ENCODE results near the gene ING3.

Gene ING3

DNA sequence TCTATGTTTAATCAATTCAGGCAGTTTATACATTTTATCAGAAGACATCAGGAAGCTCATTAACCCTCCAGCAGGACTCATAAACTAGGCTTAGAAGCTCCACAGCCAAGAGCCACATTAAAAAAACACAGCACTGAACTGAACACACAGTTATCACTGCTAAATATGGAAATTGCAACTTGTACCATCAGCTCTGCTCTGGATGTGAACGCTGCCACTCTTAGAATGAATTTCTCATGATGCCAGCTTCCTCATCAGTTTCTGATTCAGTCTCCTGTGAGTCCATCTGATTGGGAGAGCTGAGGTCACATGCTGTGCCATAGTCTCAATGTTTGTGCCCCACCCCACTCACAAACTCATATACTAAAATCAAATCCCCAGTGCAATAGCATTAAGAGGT is 17.1 kb upstream of the ING3 start:
- no peak for TF ChIP-seq JUND (IDR thresholded peaks at IDR 0.05; ENCODE audit: low read depth)
- no peak for DNase-seq (ENCODE audit: low read depth in 1 of 2, low spot score in 1 of 2)
- in situ Hi-C loops (cut with HindIII; ENCODE audit: low pct_unique_long_range_greater_than_20kb, low sequenced_read_pairs): no loop called here

DNA sequence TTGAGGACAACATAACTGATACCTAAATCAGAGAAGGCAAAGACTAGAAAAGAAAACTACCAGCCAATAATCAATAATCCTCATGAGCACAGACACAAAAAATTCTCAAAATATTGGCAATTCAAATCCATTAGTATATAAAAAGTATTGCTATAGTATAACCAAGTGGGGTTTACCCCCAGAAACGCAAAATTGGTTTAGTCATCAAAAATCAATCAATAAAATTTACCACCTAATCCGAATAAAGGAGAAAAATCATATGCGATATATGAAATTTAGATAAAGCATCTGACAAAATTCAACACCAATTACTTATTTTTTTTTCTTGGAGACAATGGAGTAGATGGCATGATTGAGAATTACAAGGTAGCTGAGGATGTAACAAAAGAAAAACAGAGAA is 11.2 kb upstream of the ING3 start:
- DNase-seq (ENCODE audit: low read depth in 1 of 2, low spot score in 1 of 2): no peak
- no peak for TF ChIP-seq JUND (IDR thresholded peaks at IDR 0.05; ENCODE audit: low read depth)
- in situ Hi-C loops (cut with HindIII; ENCODE audit: low pct_unique_long_range_greater_than_20kb, low sequenced_read_pairs): no loop called here

DNA sequence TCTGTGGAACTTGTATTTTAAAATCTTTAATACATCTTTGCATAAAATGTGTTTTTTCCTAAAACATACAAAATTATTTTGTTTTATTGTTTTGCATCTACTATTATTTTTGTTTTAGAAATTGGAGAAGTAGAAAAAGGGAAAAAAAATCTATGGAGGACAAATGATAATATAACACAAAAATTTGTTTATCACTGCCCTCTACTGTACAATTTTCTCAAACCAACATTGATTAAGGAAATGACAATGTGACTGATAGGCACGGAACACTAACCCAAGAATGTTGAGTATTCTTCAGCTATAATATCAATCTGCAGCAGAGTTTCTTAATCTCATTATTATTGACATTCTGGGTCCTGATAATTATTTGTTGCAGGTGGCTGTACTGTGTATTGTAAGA is 9.5 kb upstream of the ING3 start:
- no peak for TF ChIP-seq JUND (IDR thresholded peaks at IDR 0.05; ENCODE audit: low read depth)
- in situ Hi-C loops (cut with HindIII; ENCODE audit: low pct_unique_long_range_greater_than_20kb, low sequenced_read_pairs): no loop called here
- peak in 1 of 2 experiments; percentile 15 for DNase-seq (ENCODE audit: low read depth in 1 of 2, low spot score in 1 of 2)

DNA sequence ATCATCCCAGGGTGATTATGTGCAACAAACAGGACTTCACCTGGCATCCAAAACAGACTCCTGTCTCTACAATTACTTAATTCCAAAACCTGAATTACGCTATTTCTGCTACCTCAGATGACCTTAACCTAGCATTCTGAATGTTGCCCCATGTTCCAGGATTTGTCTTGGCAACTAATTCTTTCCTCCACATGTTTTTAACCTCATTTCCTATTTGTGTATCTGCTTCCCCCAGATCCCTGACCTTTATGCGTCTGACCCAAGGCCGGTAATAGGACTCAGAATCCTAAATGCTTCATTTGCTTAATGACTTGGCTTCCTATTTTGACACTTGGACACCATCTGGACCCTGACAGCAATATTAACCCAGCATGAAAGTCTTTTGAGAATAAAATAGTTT is 8.7 kb upstream of the ING3 start:
- DNase-seq (ENCODE audit: low read depth in 1 of 2, low spot score in 1 of 2): no peak
- TF ChIP-seq JUND (IDR thresholded peaks at IDR 0.05; ENCODE audit: low read depth): no peak
- in situ Hi-C loops (cut with HindIII; ENCODE audit: low pct_unique_long_range_greater_than_20kb, low sequenced_read_pairs): no loop called here

DNA sequence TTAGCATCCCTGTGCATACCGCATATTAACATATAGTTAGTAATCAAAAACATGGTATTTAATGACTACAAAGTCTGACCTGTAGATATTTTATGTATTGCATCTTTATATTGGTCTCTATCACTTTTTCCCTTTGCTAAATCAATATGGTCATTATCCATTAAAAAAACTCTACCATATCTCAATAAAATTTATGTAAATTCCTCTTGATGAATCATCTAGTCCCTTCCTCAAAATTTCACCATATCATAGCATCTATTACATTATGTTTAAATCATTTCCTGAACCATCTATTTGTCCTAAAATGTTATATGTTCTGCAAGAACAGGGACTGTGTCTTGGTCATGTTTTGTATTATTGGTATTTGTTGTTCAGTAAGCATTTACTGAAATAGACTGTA is 7.7 kb upstream of the ING3 start:
- DNase-seq (ENCODE audit: low read depth in 1 of 2, low spot score in 1 of 2): no peak
- no peak for TF ChIP-seq JUND (IDR thresholded peaks at IDR 0.05; ENCODE audit: low read depth)
- in situ Hi-C loops (cut with HindIII; ENCODE audit: low pct_unique_long_range_greater_than_20kb, low sequenced_read_pairs): no loop called here

DNA sequence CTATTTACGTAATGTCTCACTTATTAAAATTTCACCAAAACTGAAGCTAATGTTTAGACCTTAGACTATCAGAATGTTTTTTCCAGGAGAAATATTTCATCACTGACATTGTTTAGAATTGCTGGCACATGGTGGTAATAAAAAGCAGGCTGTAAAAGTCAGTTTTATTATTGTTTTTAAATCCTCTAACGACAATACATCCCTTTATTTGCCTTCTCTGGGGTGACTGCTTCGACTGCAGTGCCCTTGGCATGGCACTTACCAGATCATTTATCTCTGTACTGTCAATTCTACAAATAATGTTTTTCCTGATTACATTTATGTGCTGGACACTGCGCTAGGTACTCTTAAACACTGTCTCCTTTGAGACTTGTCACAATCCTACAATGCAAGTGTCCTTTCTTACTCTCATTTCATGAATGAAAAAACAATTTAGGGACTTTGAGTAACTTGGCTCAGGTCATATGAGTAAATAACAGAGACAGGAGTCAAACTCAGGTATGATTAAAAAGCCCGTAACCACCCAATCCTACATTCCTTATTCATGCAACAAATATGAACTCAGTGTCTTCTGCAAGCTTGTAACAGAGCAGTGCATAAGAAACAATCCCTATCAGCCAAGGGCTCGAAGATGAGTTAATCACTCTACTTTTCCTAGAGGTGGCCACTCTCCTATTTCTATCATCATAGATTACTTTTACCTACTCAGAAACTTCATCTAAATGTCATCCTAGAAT is 5.6 kb upstream of the ING3 start:
- no peak for TF ChIP-seq JUND (IDR thresholded peaks at IDR 0.05; ENCODE audit: low read depth)
- in situ Hi-C loops (cut with HindIII; ENCODE audit: low pct_unique_long_range_greater_than_20kb, low sequenced_read_pairs): no loop called here
- no peak for DNase-seq (ENCODE audit: low read depth in 1 of 2, low spot score in 1 of 2)

DNA sequence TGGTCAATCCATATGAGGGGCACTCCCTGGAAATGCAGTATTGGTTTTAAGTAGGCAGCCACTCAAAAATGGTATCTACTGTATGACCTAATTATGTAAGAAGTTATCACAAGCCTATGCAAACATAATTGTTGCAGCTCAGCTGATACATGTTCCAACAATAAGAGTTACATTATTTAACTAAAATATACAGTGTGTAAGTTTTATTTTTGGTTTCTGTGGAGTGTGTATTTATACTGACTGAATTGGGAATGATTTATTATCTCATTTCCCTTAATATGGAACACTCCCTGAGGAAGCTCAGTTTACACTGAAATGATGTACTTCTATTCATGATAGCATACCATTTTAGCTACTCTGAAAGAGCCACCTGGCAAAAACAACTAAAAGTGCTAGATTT is 2.6 kb upstream of the ING3 start:
- in situ Hi-C loops (cut with HindIII; ENCODE audit: low pct_unique_long_range_greater_than_20kb, low sequenced_read_pairs): no loop called here
- no peak for DNase-seq (ENCODE audit: low read depth in 1 of 2, low spot score in 1 of 2)
- no peak for TF ChIP-seq JUND (IDR thresholded peaks at IDR 0.05; ENCODE audit: low read depth)

DNA sequence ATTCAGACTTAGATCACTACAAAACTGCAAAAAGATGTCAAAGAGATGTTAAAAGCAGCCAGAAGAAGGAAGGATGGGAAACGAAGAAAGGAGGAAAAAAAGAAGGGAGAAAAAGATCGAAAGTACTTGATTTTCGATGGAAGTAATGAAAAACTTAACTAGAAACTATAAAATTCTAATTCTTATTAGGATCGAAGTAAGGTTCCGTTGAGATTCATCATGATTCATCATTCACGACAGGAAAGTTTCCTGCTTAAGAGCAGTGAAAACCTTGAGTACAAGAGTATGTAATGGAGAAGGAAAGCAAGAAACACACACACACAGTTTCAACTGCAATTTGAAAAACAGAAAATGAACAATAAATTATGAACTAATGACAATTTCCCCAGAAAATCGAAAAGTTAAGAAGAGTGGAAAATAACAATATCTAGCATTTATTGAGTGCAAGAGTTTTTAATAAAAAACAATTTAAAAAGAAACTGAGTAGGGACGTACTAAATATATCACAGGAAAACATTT is 1.1 kb upstream of the ING3 start:
- no peak for DNase-seq (ENCODE audit: low read depth in 1 of 2, low spot score in 1 of 2)
- in situ Hi-C loops (cut with HindIII; ENCODE audit: low pct_unique_long_range_greater_than_20kb, low sequenced_read_pairs): no loop called here
- no peak for TF ChIP-seq JUND (IDR thresholded peaks at IDR 0.05; ENCODE audit: low read depth)

DNA sequence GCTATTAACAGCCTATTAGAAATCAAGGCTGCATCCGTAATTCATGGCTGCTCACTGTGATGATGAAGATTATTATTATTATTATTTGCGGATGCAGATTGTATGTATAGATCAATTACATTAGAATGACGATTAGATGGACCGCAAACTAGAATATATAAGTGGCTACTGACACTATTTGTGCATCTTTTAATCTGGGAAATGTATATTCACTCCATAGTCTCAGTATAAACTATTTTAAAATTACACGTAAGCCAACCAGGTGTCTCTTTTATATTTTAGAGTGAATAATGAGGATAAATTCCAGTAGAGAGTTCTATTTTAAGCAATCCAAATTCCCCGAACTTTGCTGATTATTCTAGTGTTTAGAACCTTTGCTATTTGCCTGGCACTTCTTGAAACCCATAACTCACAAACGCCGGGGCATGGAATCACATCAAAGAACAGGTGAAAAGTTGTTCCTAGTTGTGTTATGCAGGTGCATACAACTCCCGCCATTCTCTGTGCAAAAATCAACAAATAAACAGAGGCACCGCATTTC is 509 bp upstream of the ING3 start:
- TF ChIP-seq JUND (IDR thresholded peaks at IDR 0.05; ENCODE audit: low read depth): no peak
- no peak for DNase-seq (ENCODE audit: low read depth in 1 of 2, low spot score in 1 of 2)
- in situ Hi-C loops (cut with HindIII; ENCODE audit: low pct_unique_long_range_greater_than_20kb, low sequenced_read_pairs): no loop called here

DNA sequence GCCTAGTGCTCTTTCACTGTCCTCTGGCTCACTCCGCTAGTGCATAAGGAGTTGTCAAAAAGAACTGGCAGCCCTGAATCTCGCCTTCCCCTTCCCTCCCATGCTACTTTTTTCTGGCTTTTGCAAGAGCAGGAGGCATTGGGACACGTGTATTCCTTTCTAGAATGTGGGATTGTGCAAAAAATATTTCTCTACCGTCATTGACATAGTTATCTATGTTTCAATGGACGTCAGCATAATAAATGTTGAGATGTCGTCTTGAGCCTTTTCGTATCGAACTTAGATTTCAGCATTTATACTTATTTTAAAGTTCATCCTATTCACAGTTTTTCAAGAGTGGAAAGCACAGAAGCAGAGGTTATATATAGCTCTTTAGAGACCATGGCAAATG is 727 bp downstream of the ING3 start:
- DNase-seq (ENCODE audit: low read depth in 1 of 2, low spot score in 1 of 2): no peak
- TF ChIP-seq JUND (IDR thresholded peaks at IDR 0.05; ENCODE audit: low read depth): no peak
- in situ Hi-C loops (cut with HindIII; ENCODE audit: low pct_unique_long_range_greater_than_20kb, low sequenced_read_pairs): no loop called here

DNA sequence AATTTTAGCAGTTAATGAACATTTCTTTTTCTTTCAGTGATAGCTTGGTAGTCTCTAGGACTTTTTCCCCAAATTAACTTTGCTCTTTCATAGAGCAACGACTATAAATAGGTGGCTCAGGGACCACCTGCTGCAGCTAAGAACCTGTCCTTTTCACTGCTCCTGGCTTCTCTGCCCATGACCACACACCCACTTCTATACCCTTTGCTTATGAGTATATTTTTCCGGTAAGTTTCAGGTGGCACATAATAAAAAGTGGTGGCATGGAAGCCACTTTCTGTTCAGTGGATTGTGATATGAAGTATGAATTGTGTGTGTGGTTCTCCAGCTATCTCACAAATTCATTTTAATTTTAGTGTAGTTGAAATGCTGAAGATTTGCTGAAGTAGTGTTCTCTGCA is 1.2 kb downstream of the ING3 start:
- in situ Hi-C loops (cut with HindIII; ENCODE audit: low pct_unique_long_range_greater_than_20kb, low sequenced_read_pairs): no loop called here
- DNase-seq (ENCODE audit: low read depth in 1 of 2, low spot score in 1 of 2): no peak
- TF ChIP-seq JUND (IDR thresholded peaks at IDR 0.05; ENCODE audit: low read depth): no peak

DNA sequence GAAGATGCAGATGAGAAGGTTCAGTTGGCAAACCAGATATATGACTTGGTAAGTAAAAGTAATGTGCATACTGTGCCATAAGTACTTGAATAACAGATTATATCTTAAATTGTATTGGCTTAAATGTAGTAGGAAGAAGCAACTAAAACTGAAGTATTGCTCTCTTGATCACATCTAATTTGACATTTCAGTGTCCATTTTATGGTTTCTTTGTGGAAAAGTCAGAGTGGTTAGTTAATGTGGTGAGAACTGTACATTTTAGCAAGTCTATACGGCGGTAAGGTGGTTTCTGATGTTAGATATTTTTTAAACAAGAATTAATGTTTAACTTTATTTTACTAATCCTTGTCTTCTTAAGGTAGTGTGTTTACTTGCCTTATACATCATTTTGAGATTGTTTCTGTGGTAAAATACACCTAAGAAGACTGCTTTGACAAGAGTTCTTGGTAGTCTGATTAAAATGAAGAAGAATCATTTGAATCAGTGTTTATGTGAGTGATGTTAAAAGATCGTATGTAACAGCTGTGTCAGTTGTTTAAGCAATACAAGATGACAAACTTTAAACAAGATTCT is 5.1 kb downstream of the ING3 start:
- DNase-seq (ENCODE audit: low read depth in 1 of 2, low spot score in 1 of 2): no peak
- no peak for TF ChIP-seq JUND (IDR thresholded peaks at IDR 0.05; ENCODE audit: low read depth)
- in situ Hi-C loops (cut with HindIII; ENCODE audit: low pct_unique_long_range_greater_than_20kb, low sequenced_read_pairs): no loop called here

DNA sequence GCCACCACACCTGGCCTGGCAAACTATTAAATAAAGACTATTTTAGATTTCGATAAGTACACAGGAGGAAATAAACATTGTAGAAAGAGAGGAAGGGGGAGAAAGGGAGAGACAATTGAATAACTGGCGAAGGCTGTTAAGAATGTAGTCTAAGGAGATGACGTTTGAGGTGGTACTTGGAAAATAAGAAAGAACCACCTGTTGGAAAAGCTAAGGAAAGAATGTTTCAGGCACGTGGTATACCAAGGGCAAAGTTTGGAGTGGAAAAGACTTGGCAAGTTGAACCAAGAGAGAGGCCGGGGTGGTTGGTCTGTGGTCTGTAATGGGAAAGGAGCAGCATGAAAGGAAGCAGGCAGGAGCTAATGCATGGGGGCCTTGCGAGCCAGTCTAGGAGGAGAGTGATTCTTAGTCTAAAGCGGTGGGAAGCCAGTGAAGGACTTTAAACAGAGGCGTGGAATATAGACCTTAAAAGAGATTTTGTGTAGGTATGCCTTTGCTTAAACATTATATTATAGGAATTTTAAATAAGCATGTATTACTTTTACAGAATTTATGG is 9.4 kb downstream of the ING3 start:
- DNase-seq (ENCODE audit: low read depth in 1 of 2, low spot score in 1 of 2): no peak
- in situ Hi-C loops (cut with HindIII; ENCODE audit: low pct_unique_long_range_greater_than_20kb, low sequenced_read_pairs): no loop called here
- TF ChIP-seq JUND (IDR thresholded peaks at IDR 0.05; ENCODE audit: low read depth): no peak
